Thoracic aorta (tissue), 2 donors: ENCODE data around the gene ARHGAP6. TPM values are rescaled to one million over a fixed set of nuclear protein-coding genes. Genes with fewer than 3 reads are reported as not detected.

ENCODE experiments used
- ATAC-seq: fragments of 150-250 bp; one replicate; pipeline ENCODE4 v1.8.0; 2017; ENCODE audit warnings: low read depth; ENCODE audit not compliant: insufficient number of reproducible peaks, low FRiP score
- DNase-seq: peaks from one replicate; pipeline ENCODE4 v3.0.0-alpha.2; 2020; ENCODE audit warnings: low spot score
- H3K27ac ChIP-seq, 2 donors: fragments of 200-600 bp; sonication (generic); 1 replicate in 1 of 2; 2 replicates in 1 of 2; pipeline ENCODE4 v1.5.1; 2016; ENCODE audit warnings: mild to moderate bottlenecking in 2 of 2, moderate library complexity in 2 of 2
- H3K27me3 ChIP-seq: fragments of 200-600 bp; sonication (generic); replicated peaks from 2 replicates; pipeline ENCODE4 v1.6.0; 2016; ENCODE audit warnings: mild to moderate bottlenecking; ENCODE audit not compliant: insufficient read depth
- H3K36me3 ChIP-seq: fragments of 200-600 bp; sonication (generic); one replicate; pipeline ENCODE4 v1.5.1; 2016
- H3K4me1 ChIP-seq, 2 donors: fragments of 200-600 bp; sonication (generic); 1 replicate in 1 of 2; 2 replicates in 1 of 2; pipeline versions ENCODE4 v1.5.1 to v1.6.0; 2016; ENCODE audit warnings: low read depth in 2 of 2, mild to moderate bottlenecking in 1 of 2; ENCODE audit not compliant: control insufficient read depth in 1 of 2
- H3K4me3 ChIP-seq: fragments of 200-600 bp; sonication (generic); 2 replicates; pipeline ENCODE4 v1.5.1; 2016; ENCODE audit warnings: mild to moderate bottlenecking
- H3K9me3 ChIP-seq: fragments of 200-600 bp; sonication (generic); 2 replicates; pipeline ENCODE4 v1.5.1; 2016
- CTCF ChIP-seq: fragments of 200-600 bp; sonication (generic); IDR thresholded peaks from one replicate; pipeline ENCODE4 v1.5.1; 2019; ENCODE audit warnings: antibody characterized with exemption
- total RNA-seq, 2 donors: library from RNA; depleted of rRNA; stranded (reverse); fragments of >200 nt; gene quantifications; one replicate each; pipeline versions ENCODE4 v1.1.0 to v1.2.3, GENCODE V29; 2016

The ARHGAP6 gene
- total RNA-seq, 2 donors from 2014 or later, result 14.6 to 22.3 TPM

GRCh38 chrX:11119313-11119943 lies 546.3 kb downstream of the ARHGAP6 start:
- no peak for TF ChIP-seq CTCF
- Histone ChIP-seq H3K27me3 (no peaks in the 10 kb centered on the region), H3K36me3 (peaks cover 12% of the 10 kb centered on the region), H3K4me3 (no peak overlapping the region), H3K4me1 (no peaks in the 10 kb centered on the region), H3K27ac (no peak overlapping the region), H3K9me3 (no peaks in the 10 kb centered on the region)
- ATAC-seq (no peak), DNase-seq (no peak)

- H3K27ac ChIP-seq, result no peak overlapping the region
These were observed 548.0 kb downstream of the ARHGAP6 start for GRCh38 chrX:11117745-11118144.

GRCh38 chrX:11113731-11114130 lies 552.0 kb downstream of the ARHGAP6 start:
- Histone ChIP-seq H3K9me3 (no peaks in the 10 kb centered on the region), H3K27ac (no peak overlapping the region), H3K27me3 (no peaks in the 10 kb centered on the region), H3K36me3 (peaks cover 9% of the 10 kb centered on the region), H3K4me3 (no peak overlapping the region), H3K4me1 (peaks cover 5 to 11% of the 10 kb centered on the region in 2 donors)
- DNase-seq (no peak), ATAC-seq (no peak)
- TF ChIP-seq CTCF, result no peak

More at GRCh38 chrX:11117745-11118144, 548.0 kb downstream of the ARHGAP6 start:
- TF ChIP-seq CTCF, result no peak
- DNase-seq (no peak), ATAC-seq (no peak)
- Histone ChIP-seq H3K27me3 (no peaks in the 10 kb centered on the region), H3K9me3 (no peaks in the 10 kb centered on the region), H3K4me1 (peaks cover 0 to under 1% of the 10 kb centered on the region in 2 donors), H3K4me3 (no peak overlapping the region), H3K36me3 (peaks cover 12% of the 10 kb centered on the region)

- H3K9me3 ChIP-seq, result no peaks in the 10 kb centered on the region
- TF ChIP-seq CTCF, result no peak
- DNase-seq, result no peak
These were observed 553.8 kb downstream of the ARHGAP6 start for GRCh38 chrX:11111947-11112346.

GRCh38 chrX:11111037-11111851 lies 554.5 kb downstream of the ARHGAP6 start, which contains the start of gene HCCS:
TSS of gene HCCS (plus strand) at chrX:11111332. CDS start at chrX:11112061, 729 bp downstream.
- no peak for TF ChIP-seq CTCF
- DNase-seq, result peak; percentile 32
- H3K27ac ChIP-seq, result peak within 1 kb of the TSS; percentile 35 to 68
- peaks cover 5 to 11% of the 10 kb centered on the region in 2 donors for H3K4me1 ChIP-seq
- peaks cover 4% of the 10 kb centered on the region for H3K36me3 ChIP-seq
- H3K27me3 ChIP-seq, result no peaks in the 10 kb centered on the region
- H3K4me3 ChIP-seq, result peak within 1 kb of the TSS; percentile 81
- H3K9me3 ChIP-seq, result no peaks in the 10 kb centered on the region
- ATAC-seq, result peak; percentile 43

More at GRCh38 chrX:11111947-11112346, 553.8 kb downstream of the ARHGAP6 start:
- no peaks in the 10 kb centered on the region for H3K27me3 ChIP-seq
- peak overlapping the region; percentile 81 for H3K4me3 ChIP-seq
- ATAC-seq, result no peak
- peaks cover 5 to 11% of the 10 kb centered on the region in 2 donors for H3K4me1 ChIP-seq
- peak overlapping the region; percentile 35 to 68 for H3K27ac ChIP-seq
- H3K36me3 ChIP-seq, result peaks cover 4% of the 10 kb centered on the region
